K562 (cell line): Measurements from ENCODE around the gene SIDT1. TPM values are rescaled to one million over a fixed set of nuclear protein-coding genes. Genes with fewer than 3 reads are reported as not detected.

ENCODE experiments used
- ATF7 ChIP-seq: fragments of 450-650 bp; IDR thresholded peaks from 2 replicates; pipeline ENCODE4 v1.7.1; 2014; ENCODE audit warnings: mild to moderate bottlenecking, moderate library complexity
- ETV1 ChIP-seq: fragments of 450-650 bp; conservative IDR thresholded peaks from 2 replicates; pipeline ENCODE4 v1.6.1; 2016; ENCODE audit warnings: missing genetic modification characterization, control low read depth, low read depth, missing compliant biosample characterization
- ID3 ChIP-seq, 2 experiments: fragments of 250-450 bp in 1 of 2; fragments of 450-650 bp in 1 of 2; sonication (Bioruptor Pico) in 1 of 2; IDR thresholded peaks; 2 replicates each; pipeline versions ENCODE4 v1.6.1 to v1.8.0; 2016 to 2021; ENCODE audit warnings: mild to moderate bottlenecking in 2 of 2, moderate library complexity in 2 of 2, missing compliant biosample characterization in 1 of 2, missing genetic modification characterization in 1 of 2
- KLF13 ChIP-seq: fragments of 450-650 bp; IDR thresholded peaks from 2 replicates; pipeline ENCODE4 v1.6.1; 2016; ENCODE audit warnings: missing genetic modification characterization, low read depth, mild to moderate bottlenecking, missing compliant biosample characterization, moderate library complexity, borderline replicate concordance
- PATZ1 ChIP-seq: fragments of 250-450 bp; sonication (Bioruptor Pico); IDR thresholded peaks from 2 replicates; pipeline ENCODE4 v1.5.0; 2020; ENCODE audit warnings: mild to moderate bottlenecking, borderline replicate concordance
- PBX2 ChIP-seq, 2 experiments: IDR thresholded peaks in 1 of 2; conservative IDR thresholded peaks in 1 of 2; 2 replicates each; pipeline ENCODE4 v1.6.1; 2016; ENCODE audit warnings: low read depth in 2 of 2, mild to moderate bottlenecking in 1 of 2, missing compliant biosample characterization in 1 of 2, missing genetic modification characterization in 1 of 2, moderate library complexity in 1 of 2
- ZBTB26 ChIP-seq: fragments of 450-650 bp; formaldehyde crosslinking; IDR thresholded peaks from 2 replicates; pipeline ENCODE4 v1.4.0; 2022; ENCODE audit warnings: missing genetic modification characterization
- ZEB2 ChIP-seq: fragments of 450-650 bp; IDR thresholded peaks from 2 replicates; pipeline ENCODE4 v1.6.1; 2016
- ZNF146 ChIP-seq: IDR thresholded peaks from one replicate; pipeline ENCODE4 v1.6.1; 2018; ENCODE audit warnings: missing compliant biosample characterization; ENCODE audit not compliant: unreplicated experiment
- polyA plus RNA-seq, 8 experiments: library from polyadenylated mRNA; depleted of rRNA in 4 of 8; stranded (reverse) in 5 of 8; unstranded in 3 of 8; fragments of >200 nt; fragmentation: Nextera tagmentation in 2 of 8; fragmentation: Illumina TruSeq in 1 of 8; extraction: Ambion mirVana in 2 of 8; extraction: Trizol in 1 of 8; gene quantifications; 2 replicates each; pipeline versions ENCODE4 v1.2.1 to v1.2.3, GENCODE V29; 2011 to 2014; ENCODE audit warnings: inconsistent platforms in 1 of 8, missing spikeins in 1 of 8
- total RNA-seq, 7 experiments: library from RNA; depleted of rRNA in 6 of 7; stranded (reverse); fragments of >200 nt in 6 of 7; fragmentation: Illumina TruSeq in 2 of 7; extraction: Trizol in 2 of 7; gene quantifications; 2 replicates each; pipeline versions ENCODE4 v1.2.1 to v1.2.3, GENCODE V29; 2011 to 2021; ENCODE audit warnings: low replicate concordance in 1 of 7

The SIDT1 gene
- total and polyA plus RNA-seq, 9 of the 15 experiments (the other 6 are each of a cell fraction or from before 2014, with no cell fraction given), result not detected

- no peak for TF ChIP-seq PATZ1 (CRISPR knock-in tag)
- no peak for TF ChIP-seq ETV1 (tag)
- TF ChIP-seq ATF7, result no peak
- no peak for TF ChIP-seq ID3 (CRISPR knock-in tag; IDR thresholded peaks at IDR 0.05)
- TF ChIP-seq ID3 (tag; IDR thresholded peaks at IDR 0.05), result no peak
- no peak for TF ChIP-seq KLF13 (tag)
- no peak for TF ChIP-seq ZEB2
- no peak for TF ChIP-seq PBX2 (CRISPR knock-in tag; IDR thresholded peaks at IDR 0.05; ENCODE audit: low read depth)
- no peak for TF ChIP-seq PBX2 (tag; conservative IDR thresholded peaks at IDR 0.05; ENCODE audit: low read depth)
- TF ChIP-seq ZBTB26, result no peak
- no peak for TF ChIP-seq ZNF146
Observed at GRCh38 chr3:113589971-113590370, 57.6 kb downstream of the SIDT1 start (continued).
